CD4-positive, alpha-beta T cell (primary cell): ENCODE data around the gene ATP1B2. TPM values are rescaled to one million over a fixed set of nuclear protein-coding genes. Genes with fewer than 3 reads are reported as not detected.

Experiments
- ATAC-seq: fragments of 200-7000 bp; cut with Tn5 transposase; one replicate; pipeline ENCODE4 v1.10.0; 2022; ENCODE audit warnings: mild to moderate bottlenecking; ENCODE audit not compliant: poor library complexity
- CTCF ChIA-PET: fragments of 350-600 bp; sonication (Branson Sonifier 250); formaldehyde crosslinking; loops from one replicate; lab custom pipeline; 2021; ENCODE audit warnings: antibody characterized with exemption, inconsistent platforms; lab: Charles Lee
- POLR2A ChIA-PET: fragments of 350-600 bp; sonication (Branson Sonifier 250); formaldehyde crosslinking; loops from one replicate; lab custom pipeline; 2021; ENCODE audit warnings: antibody characterized with exemption, inconsistent platforms; lab: Charles Lee
- DNase-seq, 14 experiments: peaks; one replicate each; pipeline ENCODE4 v3.0.0-alpha.2; 2013 to 2020; ENCODE audit warnings: mixed read lengths in 2 of 14
- H3K27ac ChIP-seq, 2 donors: one replicate each; pipeline versions ENCODE4 v1.5.1 to v1.7.0; 2013; ENCODE audit warnings: low read length in 2 of 2, low read depth in 1 of 2, mild to moderate bottlenecking in 1 of 2
- H3K27me3 ChIP-seq, 2 experiments: 1 replicate in 1 of 2; 2 replicates in 1 of 2; pipeline versions ENCODE4 v1.6.1 to v1.7.0; 2013; ENCODE audit warnings: low read length in 2 of 2, control low read depth in 1 of 2, mild to moderate bottlenecking in 1 of 2, moderate library complexity in 1 of 2; ENCODE audit not compliant: insufficient read depth in 2 of 2, control insufficient read depth in 1 of 2
- H3K36me3 ChIP-seq: one replicate; pipeline ENCODE4 v1.6.1; 2013; ENCODE audit warnings: low read length, control low read depth; ENCODE audit not compliant: insufficient read depth
- H3K4me1 ChIP-seq: one replicate; pipeline ENCODE4 v1.6.1; 2013; ENCODE audit warnings: low read length, control low read depth; ENCODE audit not compliant: insufficient read depth
- H3K4me3 ChIP-seq: one replicate; pipeline ENCODE4 v1.5.1; 2013; ENCODE audit warnings: mild to moderate bottlenecking, low read length, moderate library complexity
- H3K9me3 ChIP-seq, 2 experiments: 1 replicate in 1 of 2; 2 replicates in 1 of 2; pipeline versions ENCODE4 v1.6.1 to v1.7.0; 2013; ENCODE audit warnings: low read length in 2 of 2, mild to moderate bottlenecking in 2 of 2, control low read depth in 1 of 2, moderate library complexity in 1 of 2; ENCODE audit not compliant: control insufficient read depth in 1 of 2, insufficient read depth in 1 of 2
- H3K27ac Mint-ChIP-seq: one replicate; pipeline ENCODE4 v1.8.0; 2020; ENCODE audit warnings: mixed read lengths
- H3K27me3 Mint-ChIP-seq: one replicate; pipeline ENCODE4 v1.8.0; 2021; ENCODE audit warnings: mixed read lengths
- H3K36me3 Mint-ChIP-seq: one replicate; pipeline ENCODE4 v1.8.0; 2021; ENCODE audit warnings: low read depth, mixed read lengths
- H3K4me1 Mint-ChIP-seq: one replicate; pipeline ENCODE4 v1.8.0; 2021; ENCODE audit warnings: low read depth, mixed read lengths
- H3K4me3 Mint-ChIP-seq: one replicate; pipeline ENCODE4 v1.8.0; 2020; ENCODE audit warnings: mild to moderate bottlenecking, mixed read lengths
- H3K9me3 Mint-ChIP-seq: one replicate; pipeline ENCODE4 v1.8.0; 2020; ENCODE audit warnings: mixed read lengths
- CTCF ChIP-seq: fragments of 200-600 bp; IDR thresholded peaks from one replicate; pipeline ENCODE4 v1.8.0; 2022; ENCODE audit warnings: antibody characterized with exemption, mild to moderate bottlenecking
- intact Hi-C, 2 experiments: fragments of 100-400 bp; cut with DNase I in 1 of 2; cut with micrococcal nuclease in 1 of 2; formaldehyde crosslinking; loops; one replicate each; pipeline versions ENCODE4 v1.15.1 to v1.9.0; 2023 to 2025; cut with DNase I, micrococcal nuclease
- total RNA-seq, 174 experiments: library from RNA in 2 of 174; stranded (reverse) in 2 of 174; gene quantifications; one replicate each; pipeline ENCODE4 v1.2.3 and lab custom pipeline; 2021 to 2026

Gene ATP1B2
- total RNA-seq, 2 experiments from 2014 or later: 0.17 to 0.69 TPM

- H3K27me3 Mint-ChIP-seq: peaks cover 44% of the 10 kb centered on the region
- no peak overlapping the region for H3K27ac Mint-ChIP-seq
These were observed 4.3 kb upstream of the ATP1B2 start for GRCh38 chr17:7646457-7646856.

GRCh38 chr17:7647018-7647417, 3.7 kb upstream of the ATP1B2 start:
- peaks cover 46% of the 10 kb centered on the region for H3K27me3 Mint-ChIP-seq
- H3K36me3 ChIP-seq: no peaks in the 10 kb centered on the region
- ATAC-seq: no peak
- peaks cover 25 to 33% of the 10 kb centered on the region in 2 experiments for H3K27me3 ChIP-seq
- no peak overlapping the region for H3K27ac Mint-ChIP-seq
- CTCF ChIA-PET: interaction anchor here (0.7 to 2.0 kb wide), 2 partner anchors 41 to 573 kb away, joined by 3 to 6 read pairs; partner anchors contain the start of gene TP53
- peaks cover 25% of the 10 kb centered on the region for H3K4me1 Mint-ChIP-seq
- no peak overlapping the region for H3K27ac ChIP-seq
- POLR2A ChIA-PET: no interaction called here
- TF ChIP-seq CTCF: no peak
- H3K9me3 ChIP-seq: peaks cover 0 to 8% of the 10 kb centered on the region in 2 experiments
- no peaks in the 10 kb centered on the region for H3K36me3 Mint-ChIP-seq
- intact Hi-C loops: no loop called here
- no peak overlapping the region for H3K4me3 ChIP-seq
- no peak overlapping the region for H3K4me3 Mint-ChIP-seq
- no peak for DNase-seq
- peaks cover 28% of the 10 kb centered on the region for H3K4me1 ChIP-seq
- no peaks in the 10 kb centered on the region for H3K9me3 Mint-ChIP-seq

More at GRCh38 chr17:7646457-7646856, 4.3 kb upstream of the ATP1B2 start:
- CTCF ChIA-PET: no interaction called here
- no peak overlapping the region for H3K4me3 Mint-ChIP-seq
- peaks cover 29% of the 10 kb centered on the region for H3K4me1 Mint-ChIP-seq
- POLR2A ChIA-PET: no interaction called here
- no peak overlapping the region for H3K4me3 ChIP-seq
- H3K9me3 ChIP-seq: peaks cover 0 to 8% of the 10 kb centered on the region in 2 experiments
- no peaks in the 10 kb centered on the region for H3K36me3 ChIP-seq
- no peak for TF ChIP-seq CTCF
- no peak overlapping the region for H3K27ac ChIP-seq
- H3K27me3 ChIP-seq: peaks cover 22 to 27% of the 10 kb centered on the region in 2 experiments
- ATAC-seq (no peak), DNase-seq (no peak)
- peaks cover 24% of the 10 kb centered on the region for H3K4me1 ChIP-seq
- H3K36me3 Mint-ChIP-seq: no peaks in the 10 kb centered on the region
- intact Hi-C loops: no loop called here
- H3K9me3 Mint-ChIP-seq: no peaks in the 10 kb centered on the region

GRCh38 chr17:7651097-7651664, 455 bp downstream of the ATP1B2 start:
- CTCF ChIA-PET: interaction anchor here (1.3 to 4.1 kb wide), 3 partner anchors 18 to 37 kb away, joined by 7 to 21 read pairs (median 8); partner anchors contain the start of genes FXR2, TP53 and WRAP53
- peaks cover 57% of the 10 kb centered on the region for H3K27me3 Mint-ChIP-seq
- POLR2A ChIA-PET: interaction anchor here (0.6 to 3.4 kb wide), 12 partner anchors 10 to 785 kb away, joined by 3 to 78 read pairs (median 4); partner anchors contain the start of genes FXR2, MPDU1, NDEL1 and RNF227
- H3K27ac Mint-ChIP-seq: no peak overlapping the region
- intact Hi-C loops: loop anchor here in 1 of 2 experiments (5.0 kb wide), 1 partner anchor 36 kb away; the partner anchor contains the start of genes TP53 and WRAP53
- peaks cover 22% of the 10 kb centered on the region for H3K4me1 Mint-ChIP-seq
- peaks cover 0 to 8% of the 10 kb centered on the region in 2 experiments for H3K9me3 ChIP-seq
- no peaks in the 10 kb centered on the region for H3K9me3 Mint-ChIP-seq
- ATAC-seq (no peak), DNase-seq (peak in 1 of 14 experiments; percentile 24)
- TF ChIP-seq CTCF: no peak
- peak overlapping the region; percentile 52 for H3K4me3 ChIP-seq
- H3K4me3 Mint-ChIP-seq: peak overlapping the region; percentile 85
- peaks cover 23% of the 10 kb centered on the region for H3K4me1 ChIP-seq
- H3K27ac ChIP-seq: no peak overlapping the region
- no peaks in the 10 kb centered on the region for H3K36me3 ChIP-seq
- H3K36me3 Mint-ChIP-seq: no peaks in the 10 kb centered on the region
- H3K27me3 ChIP-seq: peaks cover 27 to 43% of the 10 kb centered on the region in 2 experiments
